ENCODE data around the gene LRRC8C. TPM values are rescaled to one million over a fixed set of nuclear protein-coding genes. Genes with fewer than 3 reads are reported as not detected.

The LRRC8C gene
- total RNA-seq, 1 donor, result 2.2 TPM

DNA sequence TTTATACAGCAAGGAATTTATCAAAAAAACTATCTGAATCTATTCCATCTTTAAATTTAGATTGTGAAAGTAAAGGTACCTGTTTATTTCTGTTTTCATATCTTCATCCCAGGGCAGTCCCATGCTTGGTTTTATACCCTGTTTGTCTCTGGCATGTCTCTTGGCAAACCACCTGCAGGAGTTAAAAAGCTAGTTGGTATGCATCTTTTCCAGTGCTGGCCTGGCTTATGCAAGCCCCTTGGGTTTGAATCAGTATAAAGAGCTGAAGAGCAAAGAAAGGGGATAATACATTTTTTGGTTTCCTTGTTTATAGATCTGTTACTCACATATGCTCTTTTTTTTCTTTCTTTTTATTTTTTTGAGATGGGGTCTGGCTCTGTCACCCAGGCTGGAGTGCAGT, 37.8 kb downstream of the LRRC8C start:
- no peaks in the 10 kb centered on the region for H3K9me3 ChIP-seq (ENCODE audit: low read depth, low read length)
- no peak for DNase-seq (ENCODE audit: insufficient read length, low spot score, missing footprints)
- H2AFZ ChIP-seq (ENCODE audit: low read length), result no peak overlapping the region
- TF ChIP-seq, protein P1, sequence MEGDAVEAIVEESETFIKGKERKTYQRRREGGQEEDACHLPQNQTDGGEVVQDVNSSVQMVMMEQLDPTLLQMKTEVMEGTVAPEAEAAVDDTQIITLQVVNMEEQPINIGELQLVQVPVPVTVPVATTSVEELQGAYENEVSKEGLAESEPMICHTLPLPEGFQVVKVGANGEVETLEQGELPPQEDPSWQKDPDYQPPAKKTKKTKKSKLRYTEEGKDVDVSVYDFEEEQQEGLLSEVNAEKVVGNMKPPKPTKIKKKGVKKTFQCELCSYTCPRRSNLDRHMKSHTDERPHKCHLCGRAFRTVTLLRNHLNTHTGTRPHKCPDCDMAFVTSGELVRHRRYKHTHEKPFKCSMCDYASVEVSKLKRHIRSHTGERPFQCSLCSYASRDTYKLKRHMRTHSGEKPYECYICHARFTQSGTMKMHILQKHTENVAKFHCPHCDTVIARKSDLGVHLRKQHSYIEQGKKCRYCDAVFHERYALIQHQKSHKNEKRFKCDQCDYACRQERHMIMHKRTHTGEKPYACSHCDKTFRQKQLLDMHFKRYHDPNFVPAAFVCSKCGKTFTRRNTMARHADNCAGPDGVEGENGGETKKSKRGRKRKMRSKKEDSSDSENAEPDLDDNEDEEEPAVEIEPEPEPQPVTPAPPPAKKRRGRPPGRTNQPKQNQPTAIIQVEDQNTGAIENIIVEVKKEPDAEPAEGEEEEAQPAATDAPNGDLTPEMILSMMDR (IDR thresholded peaks at IDR 0.05; ENCODE audit: extremely low read depth, low read depth, low read length), result no peak
- H3K27me3 ChIP-seq (ENCODE audit: insufficient read depth, low read length), result no peaks in the 10 kb centered on the region
- H3K27ac ChIP-seq (ENCODE audit: low read depth, low read length), result no peak overlapping the region
- peaks cover 6% of the 10 kb centered on the region for H3K79me2 ChIP-seq (ENCODE audit: insufficient read depth, low read length)
- H3K4me2 ChIP-seq (ENCODE audit: insufficient read depth, low read length), result no peak overlapping the region
- peaks cover 8% of the 10 kb centered on the region for H3K4me1 ChIP-seq (ENCODE audit: insufficient read depth, low read length)
- H3K36me3 ChIP-seq (ENCODE audit: insufficient read depth, low read length), result no peaks in the 10 kb centered on the region
- H4K20me1 ChIP-seq (ENCODE audit: insufficient read depth, low read length), result no peaks in the 10 kb centered on the region
- no peak overlapping the region for H3K4me3 ChIP-seq (ENCODE audit: insufficient read depth, low read length)

DNA sequence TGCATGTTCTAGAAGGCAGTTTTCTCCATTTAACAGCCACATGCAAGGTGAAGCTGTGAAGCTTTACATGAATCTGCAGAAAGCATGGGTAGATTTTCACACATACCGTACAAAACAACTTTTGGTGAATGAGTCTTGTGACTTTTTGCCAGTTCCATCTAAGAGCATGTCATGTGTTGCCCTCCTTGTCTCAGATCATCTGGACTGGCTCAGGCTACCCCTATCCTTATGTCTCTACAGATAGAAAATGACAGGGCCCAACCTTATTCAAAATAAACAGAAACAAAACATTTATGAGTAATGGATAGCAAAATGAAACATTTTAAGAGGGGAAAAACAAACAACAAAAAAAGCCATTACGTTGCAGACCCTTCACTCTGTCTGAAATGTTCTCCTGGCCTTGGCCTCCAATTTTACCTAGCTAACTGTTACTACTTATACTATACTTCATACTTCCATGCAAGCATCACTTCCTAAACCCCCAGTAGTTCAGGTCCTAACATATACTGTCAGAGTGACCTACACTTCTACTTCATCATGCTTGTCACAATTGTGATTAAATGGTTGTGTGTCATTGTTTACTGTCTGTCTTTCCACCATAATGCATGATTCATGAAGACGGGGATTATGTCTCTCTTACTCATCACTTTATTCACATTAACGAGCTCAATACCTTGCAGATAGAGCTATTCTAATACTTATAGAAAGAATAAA, 39.0 kb downstream of the LRRC8C start:
- Histone ChIP-seq H3K27ac (ENCODE audit: low read depth, low read length) (no peak overlapping the region), H3K4me1 (ENCODE audit: insufficient read depth, low read length) (peaks cover 8% of the 10 kb centered on the region), H4K20me1 (ENCODE audit: insufficient read depth, low read length) (no peaks in the 10 kb centered on the region), H3K4me2 (ENCODE audit: insufficient read depth, low read length) (no peak overlapping the region), H3K9me3 (ENCODE audit: low read depth, low read length) (no peaks in the 10 kb centered on the region), H3K36me3 (ENCODE audit: insufficient read depth, low read length) (no peaks in the 10 kb centered on the region), H3K79me2 (ENCODE audit: insufficient read depth, low read length) (peaks cover 6% of the 10 kb centered on the region), H2AFZ (ENCODE audit: low read length) (no peak overlapping the region), H3K27me3 (ENCODE audit: insufficient read depth, low read length) (no peaks in the 10 kb centered on the region), H3K4me3 (ENCODE audit: insufficient read depth, low read length) (no peak overlapping the region)
- no peak for DNase-seq (ENCODE audit: insufficient read length, low spot score, missing footprints)
- TF ChIP-seq, protein P1 (IDR thresholded peaks at IDR 0.05; ENCODE audit: extremely low read depth, low read depth, low read length), result no peak

DNA sequence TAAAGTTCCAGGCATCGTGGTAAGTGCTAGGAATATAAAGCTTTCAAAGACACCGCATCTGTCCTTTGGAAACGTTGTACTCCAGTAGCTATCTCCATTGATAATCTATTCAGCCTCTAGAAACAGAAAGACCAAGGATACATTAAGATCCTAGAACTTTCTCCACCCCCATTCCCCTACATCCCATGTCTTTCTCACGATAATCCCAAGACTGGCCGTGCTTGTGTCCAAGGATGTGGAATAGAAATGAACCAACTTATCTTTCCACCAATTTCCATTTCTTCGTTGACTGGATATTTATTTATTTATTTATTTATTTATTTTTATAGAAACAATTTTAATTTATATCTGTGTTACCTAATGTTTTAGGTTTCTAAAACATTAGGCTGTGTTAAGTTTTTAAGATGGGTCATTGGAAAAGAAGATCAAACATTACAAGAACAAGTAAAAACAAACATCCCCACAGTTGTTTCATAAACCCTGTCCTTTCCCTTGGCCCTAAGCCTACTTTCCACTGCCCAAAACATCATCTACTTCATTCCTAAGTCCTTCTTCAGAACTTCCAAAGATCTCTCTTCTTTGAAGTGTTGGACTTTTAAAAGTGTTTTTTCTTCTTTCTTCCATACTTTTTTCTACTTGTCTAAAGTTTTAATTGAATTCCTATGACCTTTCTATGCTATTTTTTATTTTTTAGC, 39.7 kb downstream of the LRRC8C start:
- Histone ChIP-seq H3K4me3 (ENCODE audit: insufficient read depth, low read length) (no peak overlapping the region), H3K27ac (ENCODE audit: low read depth, low read length) (no peak overlapping the region), H3K79me2 (ENCODE audit: insufficient read depth, low read length) (peaks cover 6% of the 10 kb centered on the region), H3K9me3 (ENCODE audit: low read depth, low read length) (no peaks in the 10 kb centered on the region), H2AFZ (ENCODE audit: low read length) (no peak overlapping the region), H4K20me1 (ENCODE audit: insufficient read depth, low read length) (no peaks in the 10 kb centered on the region), H3K36me3 (ENCODE audit: insufficient read depth, low read length) (no peaks in the 10 kb centered on the region), H3K4me2 (ENCODE audit: insufficient read depth, low read length) (no peak overlapping the region), H3K27me3 (ENCODE audit: insufficient read depth, low read length) (no peaks in the 10 kb centered on the region), H3K4me1 (ENCODE audit: insufficient read depth, low read length) (peaks cover 8% of the 10 kb centered on the region)
- DNase-seq (ENCODE audit: insufficient read length, low spot score, missing footprints), result no peak
- TF ChIP-seq, protein P1 (IDR thresholded peaks at IDR 0.05; ENCODE audit: extremely low read depth, low read depth, low read length), result no peak

DNA sequence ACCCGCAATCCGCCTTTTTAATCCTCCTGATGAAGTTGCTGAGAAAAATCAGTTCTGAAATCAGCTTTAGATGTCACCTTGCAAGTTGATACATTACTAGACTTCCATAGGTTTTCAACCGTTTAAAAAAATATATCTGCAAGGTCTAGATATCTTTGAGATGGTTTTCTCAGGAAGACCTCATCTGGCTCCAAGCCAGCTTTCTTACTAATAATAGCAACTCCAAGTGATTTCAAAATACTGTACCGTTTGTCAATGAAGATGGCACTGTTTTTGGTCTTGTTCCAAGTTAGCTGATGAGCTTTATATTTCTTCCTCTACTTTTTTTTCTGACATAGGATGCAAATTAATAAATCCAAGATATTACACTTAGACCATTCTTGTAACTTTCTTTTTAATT, 40.3 kb downstream of the LRRC8C start:
- H3K4me3 ChIP-seq (ENCODE audit: insufficient read depth, low read length), result no peak overlapping the region
- no peak overlapping the region for H2AFZ ChIP-seq (ENCODE audit: low read length)
- H3K27me3 ChIP-seq (ENCODE audit: insufficient read depth, low read length), result no peaks in the 10 kb centered on the region
- TF ChIP-seq, protein P1 (IDR thresholded peaks at IDR 0.05; ENCODE audit: extremely low read depth, low read depth, low read length), result no peak
- H3K4me2 ChIP-seq (ENCODE audit: insufficient read depth, low read length), result no peak overlapping the region
- H3K36me3 ChIP-seq (ENCODE audit: insufficient read depth, low read length), result no peaks in the 10 kb centered on the region
- H3K4me1 ChIP-seq (ENCODE audit: insufficient read depth, low read length), result peaks cover 8% of the 10 kb centered on the region
- peaks cover 6% of the 10 kb centered on the region for H3K79me2 ChIP-seq (ENCODE audit: insufficient read depth, low read length)
- no peaks in the 10 kb centered on the region for H4K20me1 ChIP-seq (ENCODE audit: insufficient read depth, low read length)
- no peaks in the 10 kb centered on the region for H3K9me3 ChIP-seq (ENCODE audit: low read depth, low read length)
- no peak overlapping the region for H3K27ac ChIP-seq (ENCODE audit: low read depth, low read length)
- no peak for DNase-seq (ENCODE audit: insufficient read length, low spot score, missing footprints)

Data from osteoblast (primary cell).